HepG2 (cell line): ENCODE results near the gene CRKL. TPM values are rescaled to one million over a fixed set of nuclear protein-coding genes. Genes with fewer than 3 reads are reported as not detected.

Source experiments
- AHR ChIP-seq: IDR thresholded peaks from 2 replicates; pipeline ENCODE4 v1.6.1; 2018; ENCODE audit warnings: missing genetic modification reagents, missing compliant biosample characterization
- PITX1 ChIP-seq: sonication (generic); formaldehyde crosslinking; IDR thresholded peaks from 2 replicates; pipeline ENCODE4 v1.5.1; 2020; ENCODE audit warnings: mild to moderate bottlenecking, missing genetic modification reagents
- U2AF2 ChIP-seq: fragments of 200-400 bp; formaldehyde crosslinking; IDR thresholded peaks from 2 replicates; pipeline ENCODE4 v1.6.1; 2017; ENCODE audit warnings: low read depth, mild to moderate bottlenecking, low read length
- ZC3H13 ChIP-seq: sonication (generic); formaldehyde crosslinking; IDR thresholded peaks from 2 replicates; pipeline ENCODE4 v1.8.1; 2023; ENCODE audit warnings: mild to moderate bottlenecking, missing genetic modification reagents, moderate library complexity
- ZFP37 ChIP-seq: sonication (generic); formaldehyde crosslinking; IDR thresholded peaks from 2 replicates; pipeline ENCODE4 v1.4.0; 2020; ENCODE audit warnings: missing genetic modification reagents, borderline replicate concordance
- ZNF329 ChIP-seq: sonication (generic); formaldehyde crosslinking; IDR thresholded peaks from 2 replicates; pipeline ENCODE4 v1.9.0; 2021; ENCODE audit warnings: low read depth, mild to moderate bottlenecking, missing genetic modification reagents
- polyA plus RNA-seq, 8 experiments: library from polyadenylated mRNA; depleted of rRNA in 3 of 8; stranded (reverse) in 7 of 8; unstranded in 1 of 8; fragments of >200 nt; fragmentation: Illumina TruSeq in 4 of 8; extraction: Trizol in 4 of 8; gene quantifications; 2 replicates each; pipeline versions ENCODE4 v1.2.1 to v1.2.3, GENCODE V29; 2011 to 2016; ENCODE audit warnings: low read depth in 4 of 8, missing spikeins in 1 of 8, mixed read lengths in 1 of 8; ENCODE audit not compliant: insufficient read depth in 1 of 8
- total RNA-seq, 5 experiments: library from RNA; depleted of rRNA; stranded (reverse); fragments of >200 nt; fragmentation: Illumina TruSeq; extraction: Trizol; gene quantifications; 2 replicates each; pipeline ENCODE4 v1.2.3, GENCODE V29; 2016; ENCODE audit warnings: low read depth in 1 of 5
- TF ChIP-seq, protein P1 (sequence below): sonication (generic); formaldehyde crosslinking; IDR thresholded peaks from 2 replicates; pipeline ENCODE4 v1.4.0; 2020; ENCODE audit warnings: missing genetic modification reagents
- TF ChIP-seq, protein P2 (sequence below): sonication (generic); formaldehyde crosslinking; IDR thresholded peaks from 2 replicates; pipeline ENCODE4 v1.4.0; 2020; ENCODE audit warnings: missing genetic modification reagents
- TF ChIP-seq, protein P3 (sequence below): sonication (generic); formaldehyde crosslinking; IDR thresholded peaks from 2 replicates; pipeline ENCODE4 v1.4.0; 2020; ENCODE audit warnings: missing genetic modification reagents
- TF ChIP-seq, protein P4 (sequence below): sonication (generic); formaldehyde crosslinking; IDR thresholded peaks from 2 replicates; pipeline ENCODE4 v1.5.0; 2020; ENCODE audit warnings: mild to moderate bottlenecking, missing genetic modification reagents, moderate library complexity
- TF ChIP-seq, protein P5 (sequence below): sonication (generic); formaldehyde crosslinking; IDR thresholded peaks from 2 replicates; pipeline ENCODE4 v1.5.1; 2020; ENCODE audit warnings: mild to moderate bottlenecking, missing genetic modification reagents, moderate library complexity

CRKL gene
- total and polyA plus RNA-seq, 2 of the 13 experiments (the other 11 are each of a cell fraction or from before 2014, with no cell fraction given): 37.4 to 60.6 TPM

DNA sequence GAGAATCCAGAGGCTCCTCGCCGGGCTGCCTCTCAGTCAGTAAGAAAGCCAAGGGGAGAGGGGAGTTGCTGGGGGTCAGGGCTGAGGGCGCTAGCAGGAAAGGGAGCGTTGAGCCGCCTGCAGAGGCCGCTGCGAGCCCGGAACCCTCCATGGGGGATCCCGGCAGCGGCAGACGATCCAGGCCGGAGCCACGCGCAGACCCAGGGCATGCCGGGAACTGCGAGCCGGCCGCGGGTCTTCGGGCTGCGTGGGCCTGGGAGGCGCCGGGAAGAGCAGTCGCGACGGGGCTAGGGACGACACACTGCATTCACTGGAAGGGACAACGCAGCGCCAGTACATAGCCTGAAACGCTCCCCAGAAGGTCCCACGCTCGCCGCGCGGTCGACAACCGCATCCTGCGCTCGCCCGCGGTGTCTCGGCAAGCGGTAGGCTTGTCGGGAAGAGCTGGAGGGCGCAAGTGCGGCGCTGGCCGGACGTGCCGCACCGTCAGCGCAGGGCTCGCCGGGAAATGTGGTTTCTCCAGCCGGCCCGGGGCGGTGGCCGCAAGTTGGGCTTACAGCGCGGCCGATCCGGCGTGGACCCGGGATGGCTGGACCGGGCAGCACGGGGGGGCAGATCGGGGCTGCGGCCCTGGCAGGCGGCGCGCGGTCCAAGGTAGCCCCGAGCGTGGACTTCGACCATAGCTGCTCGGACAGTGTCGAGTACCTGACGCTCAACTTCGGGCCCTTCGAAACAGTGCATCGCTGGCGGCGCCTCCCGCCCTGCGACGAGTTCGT, 64.8 kb downstream of the CRKL start, which contains the start of gene LZTR1 (continued):
- TF ChIP-seq, protein P1, sequence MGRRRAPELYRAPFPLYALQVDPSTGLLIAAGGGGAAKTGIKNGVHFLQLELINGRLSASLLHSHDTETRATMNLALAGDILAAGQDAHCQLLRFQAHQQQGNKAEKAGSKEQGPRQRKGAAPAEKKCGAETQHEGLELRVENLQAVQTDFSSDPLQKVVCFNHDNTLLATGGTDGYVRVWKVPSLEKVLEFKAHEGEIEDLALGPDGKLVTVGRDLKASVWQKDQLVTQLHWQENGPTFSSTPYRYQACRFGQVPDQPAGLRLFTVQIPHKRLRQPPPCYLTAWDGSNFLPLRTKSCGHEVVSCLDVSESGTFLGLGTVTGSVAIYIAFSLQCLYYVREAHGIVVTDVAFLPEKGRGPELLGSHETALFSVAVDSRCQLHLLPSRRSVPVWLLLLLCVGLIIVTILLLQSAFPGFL: 0 out of 2 replicates have a peak, but pooled peaks have one; percentile 32
- TF ChIP-seq U2AF2 (no peak), ZC3H13 (CRISPR knock-in tag) (peak; percentile 77), ZFP37 (peak; percentile 43; the same call in 1 of the 2 replicates), AHR (CRISPR knock-in tag) (0 out of 2 replicates have a peak, but pooled peaks have one; percentile 52), PITX1 (CRISPR knock-in tag) (peak; percentile 76), ZNF329 (CRISPR knock-in tag) (no peak; the same call in 1 of the 2 replicates)
- TF ChIP-seq, protein P2, sequence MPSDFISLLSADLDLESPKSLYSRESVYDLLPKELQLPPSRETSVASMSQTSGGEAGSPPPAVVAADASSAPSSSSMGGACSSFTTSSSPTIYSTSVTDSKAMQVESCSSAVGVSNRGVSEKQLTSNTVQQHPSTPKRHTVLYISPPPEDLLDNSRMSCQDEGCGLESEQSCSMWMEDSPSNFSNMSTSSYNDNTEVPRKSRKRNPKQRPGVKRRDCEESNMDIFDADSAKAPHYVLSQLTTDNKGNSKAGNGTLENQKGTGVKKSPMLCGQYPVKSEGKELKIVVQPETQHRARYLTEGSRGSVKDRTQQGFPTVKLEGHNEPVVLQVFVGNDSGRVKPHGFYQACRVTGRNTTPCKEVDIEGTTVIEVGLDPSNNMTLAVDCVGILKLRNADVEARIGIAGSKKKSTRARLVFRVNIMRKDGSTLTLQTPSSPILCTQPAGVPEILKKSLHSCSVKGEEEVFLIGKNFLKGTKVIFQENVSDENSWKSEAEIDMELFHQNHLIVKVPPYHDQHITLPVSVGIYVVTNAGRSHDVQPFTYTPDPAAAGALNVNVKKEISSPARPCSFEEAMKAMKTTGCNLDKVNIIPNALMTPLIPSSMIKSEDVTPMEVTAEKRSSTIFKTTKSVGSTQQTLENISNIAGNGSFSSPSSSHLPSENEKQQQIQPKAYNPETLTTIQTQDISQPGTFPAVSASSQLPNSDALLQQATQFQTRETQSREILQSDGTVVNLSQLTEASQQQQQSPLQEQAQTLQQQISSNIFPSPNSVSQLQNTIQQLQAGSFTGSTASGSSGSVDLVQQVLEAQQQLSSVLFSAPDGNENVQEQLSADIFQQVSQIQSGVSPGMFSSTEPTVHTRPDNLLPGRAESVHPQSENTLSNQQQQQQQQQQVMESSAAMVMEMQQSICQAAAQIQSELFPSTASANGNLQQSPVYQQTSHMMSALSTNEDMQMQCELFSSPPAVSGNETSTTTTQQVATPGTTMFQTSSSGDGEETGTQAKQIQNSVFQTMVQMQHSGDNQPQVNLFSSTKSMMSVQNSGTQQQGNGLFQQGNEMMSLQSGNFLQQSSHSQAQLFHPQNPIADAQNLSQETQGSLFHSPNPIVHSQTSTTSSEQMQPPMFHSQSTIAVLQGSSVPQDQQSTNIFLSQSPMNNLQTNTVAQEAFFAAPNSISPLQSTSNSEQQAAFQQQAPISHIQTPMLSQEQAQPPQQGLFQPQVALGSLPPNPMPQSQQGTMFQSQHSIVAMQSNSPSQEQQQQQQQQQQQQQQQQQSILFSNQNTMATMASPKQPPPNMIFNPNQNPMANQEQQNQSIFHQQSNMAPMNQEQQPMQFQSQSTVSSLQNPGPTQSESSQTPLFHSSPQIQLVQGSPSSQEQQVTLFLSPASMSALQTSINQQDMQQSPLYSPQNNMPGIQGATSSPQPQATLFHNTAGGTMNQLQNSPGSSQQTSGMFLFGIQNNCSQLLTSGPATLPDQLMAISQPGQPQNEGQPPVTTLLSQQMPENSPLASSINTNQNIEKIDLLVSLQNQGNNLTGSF (CRISPR knock-in tag): peak; percentile 93
- TF ChIP-seq, protein P3, sequence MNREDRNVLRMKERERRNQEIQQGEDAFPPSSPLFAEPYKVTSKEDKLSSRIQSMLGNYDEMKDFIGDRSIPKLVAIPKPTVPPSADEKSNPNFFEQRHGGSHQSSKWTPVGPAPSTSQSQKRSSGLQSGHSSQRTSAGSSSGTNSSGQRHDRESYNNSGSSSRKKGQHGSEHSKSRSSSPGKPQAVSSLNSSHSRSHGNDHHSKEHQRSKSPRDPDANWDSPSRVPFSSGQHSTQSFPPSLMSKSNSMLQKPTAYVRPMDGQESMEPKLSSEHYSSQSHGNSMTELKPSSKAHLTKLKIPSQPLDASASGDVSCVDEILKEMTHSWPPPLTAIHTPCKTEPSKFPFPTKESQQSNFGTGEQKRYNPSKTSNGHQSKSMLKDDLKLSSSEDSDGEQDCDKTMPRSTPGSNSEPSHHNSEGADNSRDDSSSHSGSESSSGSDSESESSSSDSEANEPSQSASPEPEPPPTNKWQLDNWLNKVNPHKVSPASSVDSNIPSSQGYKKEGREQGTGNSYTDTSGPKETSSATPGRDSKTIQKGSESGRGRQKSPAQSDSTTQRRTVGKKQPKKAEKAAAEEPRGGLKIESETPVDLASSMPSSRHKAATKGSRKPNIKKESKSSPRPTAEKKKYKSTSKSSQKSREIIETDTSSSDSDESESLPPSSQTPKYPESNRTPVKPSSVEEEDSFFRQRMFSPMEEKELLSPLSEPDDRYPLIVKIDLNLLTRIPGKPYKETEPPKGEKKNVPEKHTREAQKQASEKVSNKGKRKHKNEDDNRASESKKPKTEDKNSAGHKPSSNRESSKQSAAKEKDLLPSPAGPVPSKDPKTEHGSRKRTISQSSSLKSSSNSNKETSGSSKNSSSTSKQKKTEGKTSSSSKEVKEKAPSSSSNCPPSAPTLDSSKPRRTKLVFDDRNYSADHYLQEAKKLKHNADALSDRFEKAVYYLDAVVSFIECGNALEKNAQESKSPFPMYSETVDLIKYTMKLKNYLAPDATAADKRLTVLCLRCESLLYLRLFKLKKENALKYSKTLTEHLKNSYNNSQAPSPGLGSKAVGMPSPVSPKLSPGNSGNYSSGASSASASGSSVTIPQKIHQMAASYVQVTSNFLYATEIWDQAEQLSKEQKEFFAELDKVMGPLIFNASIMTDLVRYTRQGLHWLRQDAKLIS (CRISPR knock-in tag): 0 out of 2 replicates have a peak, but pooled peaks have one; percentile 45
- TF ChIP-seq, protein P4, sequence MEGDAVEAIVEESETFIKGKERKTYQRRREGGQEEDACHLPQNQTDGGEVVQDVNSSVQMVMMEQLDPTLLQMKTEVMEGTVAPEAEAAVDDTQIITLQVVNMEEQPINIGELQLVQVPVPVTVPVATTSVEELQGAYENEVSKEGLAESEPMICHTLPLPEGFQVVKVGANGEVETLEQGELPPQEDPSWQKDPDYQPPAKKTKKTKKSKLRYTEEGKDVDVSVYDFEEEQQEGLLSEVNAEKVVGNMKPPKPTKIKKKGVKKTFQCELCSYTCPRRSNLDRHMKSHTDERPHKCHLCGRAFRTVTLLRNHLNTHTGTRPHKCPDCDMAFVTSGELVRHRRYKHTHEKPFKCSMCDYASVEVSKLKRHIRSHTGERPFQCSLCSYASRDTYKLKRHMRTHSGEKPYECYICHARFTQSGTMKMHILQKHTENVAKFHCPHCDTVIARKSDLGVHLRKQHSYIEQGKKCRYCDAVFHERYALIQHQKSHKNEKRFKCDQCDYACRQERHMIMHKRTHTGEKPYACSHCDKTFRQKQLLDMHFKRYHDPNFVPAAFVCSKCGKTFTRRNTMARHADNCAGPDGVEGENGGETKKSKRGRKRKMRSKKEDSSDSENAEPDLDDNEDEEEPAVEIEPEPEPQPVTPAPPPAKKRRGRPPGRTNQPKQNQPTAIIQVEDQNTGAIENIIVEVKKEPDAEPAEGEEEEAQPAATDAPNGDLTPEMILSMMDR (CRISPR knock-in tag): peak; percentile 78
- TF ChIP-seq, protein P5, sequence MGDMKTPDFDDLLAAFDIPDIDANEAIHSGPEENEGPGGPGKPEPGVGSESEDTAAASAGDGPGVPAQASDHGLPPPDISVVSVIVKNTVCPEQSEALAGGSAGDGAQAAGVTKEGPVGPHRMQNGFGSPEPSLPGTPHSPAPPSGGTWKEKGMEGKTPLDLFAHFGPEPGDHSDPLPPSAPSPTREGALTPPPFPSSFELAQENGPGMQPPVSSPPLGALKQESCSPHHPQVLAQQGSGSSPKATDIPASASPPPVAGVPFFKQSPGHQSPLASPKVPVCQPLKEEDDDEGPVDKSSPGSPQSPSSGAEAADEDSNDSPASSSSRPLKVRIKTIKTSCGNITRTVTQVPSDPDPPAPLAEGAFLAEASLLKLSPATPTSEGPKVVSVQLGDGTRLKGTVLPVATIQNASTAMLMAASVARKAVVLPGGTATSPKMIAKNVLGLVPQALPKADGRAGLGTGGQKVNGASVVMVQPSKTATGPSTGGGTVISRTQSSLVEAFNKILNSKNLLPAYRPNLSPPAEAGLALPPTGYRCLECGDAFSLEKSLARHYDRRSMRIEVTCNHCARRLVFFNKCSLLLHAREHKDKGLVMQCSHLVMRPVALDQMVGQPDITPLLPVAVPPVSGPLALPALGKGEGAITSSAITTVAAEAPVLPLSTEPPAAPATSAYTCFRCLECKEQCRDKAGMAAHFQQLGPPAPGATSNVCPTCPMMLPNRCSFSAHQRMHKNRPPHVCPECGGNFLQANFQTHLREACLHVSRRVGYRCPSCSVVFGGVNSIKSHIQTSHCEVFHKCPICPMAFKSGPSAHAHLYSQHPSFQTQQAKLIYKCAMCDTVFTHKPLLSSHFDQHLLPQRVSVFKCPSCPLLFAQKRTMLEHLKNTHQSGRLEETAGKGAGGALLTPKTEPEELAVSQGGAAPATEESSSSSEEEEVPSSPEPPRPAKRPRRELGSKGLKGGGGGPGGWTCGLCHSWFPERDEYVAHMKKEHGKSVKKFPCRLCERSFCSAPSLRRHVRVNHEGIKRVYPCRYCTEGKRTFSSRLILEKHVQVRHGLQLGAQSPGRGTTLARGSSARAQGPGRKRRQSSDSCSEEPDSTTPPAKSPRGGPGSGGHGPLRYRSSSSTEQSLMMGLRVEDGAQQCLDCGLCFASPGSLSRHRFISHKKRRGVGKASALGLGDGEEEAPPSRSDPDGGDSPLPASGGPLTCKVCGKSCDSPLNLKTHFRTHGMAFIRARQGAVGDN (CRISPR knock-in tag): peak; percentile 100
